Spleen (tissue), 7 donors: ENCODE measurements around the gene SMG6.

Experiments
- CTCF ChIP-seq, 11 experiments: fragments of 200-600 bp in 7 of 11; fragments of 450-650 bp in 4 of 11; sonication (generic) in 4 of 11; IDR thresholded peaks in 8 of 11; conservative IDR thresholded peaks in 3 of 11; 1 replicate in 7 of 11; 2 replicates in 4 of 11; pipeline versions ENCODE4 v1.4.0 to v1.8.0; 2016 to 2021; ENCODE audit warnings: antibody characterized with exemption in 11 of 11, inconsistent platforms in 4 of 11, mild to moderate bottlenecking in 1 of 11
- POLR2AphosphoS5 ChIP-seq, 3 donors: sonication (generic); formaldehyde crosslinking; IDR thresholded peaks; one replicate each; pipeline ENCODE4 v1.5.1; 2017; ENCODE audit warnings: antibody characterized with exemption in 3 of 3
- donor health status: DM: no; HTN: no; CAD: no; lungs with moderate emphysema.
- donor health status: DM: no; HTN: no; CAD: no.
- donor health status: DM: no; HTN: no; CAD: no.

GRCh38 chr17:2140683-2141082 lies 162.9 kb downstream of the SMG6 start:
- TF ChIP-seq CTCF (IDR thresholded peaks at IDR 0.05 in 8 of 11, conservative IDR thresholded peaks at IDR 0.05 in 3 of 11) (no peak), POLR2AphosphoS5 (IDR thresholded peaks at IDR 0.05) (no peak)
